DMS153 (cell line): ENCODE measurements around the gene ADIG.
A peak's percentile ranks its signal among the peaks of the same experiment; 100 is the strongest.

ENCODE experiments used
- DNase-seq: peaks from one replicate; lab custom pipeline; 2025; lab: John Stamatoyannopoulos, UW

Gene ADIG

GRCh38 chr20:38581013-38581412 lies at the start of gene ADIG:
TSS of gene ADIG (plus strand) at chr20:38581197. CDS start at chr20:38581251, 54 bp downstream.
- DNase-seq: peak; percentile 79

- no peak for DNase-seq
Measured at GRCh38 chr20:38534756-38535155, 46.2 kb upstream of the ADIG start.

DNA sequence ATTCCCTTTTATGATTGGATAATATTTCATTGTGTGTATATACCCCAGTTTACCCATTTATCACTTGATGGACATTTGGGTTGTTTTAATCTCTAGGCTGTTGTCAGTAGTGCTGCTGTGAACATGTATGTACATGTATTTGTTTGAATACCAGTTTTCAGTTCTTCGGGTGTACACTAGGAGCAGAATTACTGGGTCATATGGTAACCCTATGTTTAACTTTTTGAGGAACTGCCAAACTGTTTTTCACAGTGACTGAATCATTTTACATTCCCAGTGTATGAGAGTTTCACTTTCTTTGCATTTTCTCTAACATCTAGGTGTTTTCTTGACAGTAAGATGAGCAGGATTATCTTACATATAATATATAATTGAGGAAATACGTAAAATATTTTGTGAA lies 44.7 kb upstream of the ADIG start:
- no peak for DNase-seq

- DNase-seq: no peak
Measured at GRCh38 chr20:38537176-38537575, 43.8 kb upstream of the ADIG start.

DNA sequence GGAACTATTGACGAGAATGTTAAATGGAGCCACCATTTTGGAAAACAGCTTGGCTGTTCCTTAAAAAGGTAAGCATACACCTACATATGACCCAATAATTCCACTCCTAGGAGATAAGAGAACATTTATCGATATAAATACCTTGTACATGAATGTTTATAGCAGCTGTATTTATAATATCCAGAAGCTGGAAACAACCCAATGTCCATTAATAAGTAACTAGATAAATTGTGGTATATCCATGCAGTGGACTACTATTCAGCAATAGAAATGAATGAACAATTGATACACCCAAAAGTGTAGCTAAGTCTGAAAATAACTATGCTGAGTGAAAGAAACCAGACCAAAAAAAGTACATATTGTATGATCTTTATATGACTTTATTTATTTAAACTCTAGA lies 42.2 kb upstream of the ADIG start:
- no peak for DNase-seq

GRCh38 chr20:38543014-38543906 lies 37.7 kb upstream of the ADIG start:
- no peak for DNase-seq

DNA sequence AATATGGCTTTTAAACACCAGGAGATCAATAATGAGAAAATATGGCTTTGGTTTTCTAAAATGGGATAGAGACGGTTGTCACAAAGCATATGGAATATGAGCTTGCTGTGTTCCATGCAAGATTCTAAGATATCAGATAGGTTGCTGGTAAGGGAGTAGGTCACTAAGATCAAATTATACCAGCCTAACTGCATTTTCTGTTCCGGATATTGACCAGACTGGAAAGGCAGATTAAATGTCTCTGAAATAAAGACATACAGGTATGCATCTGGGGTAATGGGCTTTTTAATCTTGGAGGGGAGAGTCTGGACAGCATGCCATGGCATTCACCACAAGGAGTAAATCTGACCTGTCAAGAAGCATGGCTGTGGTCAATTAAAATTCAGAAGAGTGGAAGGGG lies 35.2 kb upstream of the ADIG start:
- no peak for DNase-seq

GRCh38 chr20:38547288-38548085 lies 33.5 kb upstream of the ADIG start:
- DNase-seq: no peak

DNA sequence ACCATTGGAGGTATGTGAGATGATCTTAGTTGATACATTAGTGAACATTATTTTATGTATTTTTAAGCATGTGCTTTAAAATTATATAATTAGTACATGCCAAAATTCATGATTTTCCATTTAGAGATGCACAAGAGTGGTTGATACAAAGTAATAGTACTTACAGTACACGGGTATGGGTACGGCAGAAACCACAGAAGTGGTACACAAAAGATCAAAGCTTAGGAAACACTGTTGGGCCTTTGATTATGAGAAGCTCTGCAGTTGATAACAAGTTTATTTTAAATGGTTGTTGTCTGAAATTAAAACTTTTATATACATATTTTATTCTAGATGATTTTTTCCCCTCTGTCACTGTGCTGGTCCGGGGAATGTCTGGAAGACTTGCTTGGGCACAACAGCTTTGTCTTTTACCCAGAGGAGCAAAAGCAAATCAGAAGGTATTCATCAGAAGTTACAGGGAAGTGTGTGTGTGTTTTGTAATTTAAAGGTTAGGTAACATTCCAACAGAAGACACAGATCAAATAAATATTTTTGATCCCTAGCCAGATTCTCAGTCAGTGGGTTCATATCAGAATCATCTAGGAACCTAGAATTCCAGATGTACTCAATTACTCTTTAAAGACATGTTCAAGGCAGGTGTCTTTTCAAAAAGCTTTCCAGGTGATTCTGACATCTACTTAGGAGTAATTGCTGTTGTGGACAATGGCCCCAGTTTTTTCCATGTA lies 32.5 kb upstream of the ADIG start:
- no peak for DNase-seq

DNA sequence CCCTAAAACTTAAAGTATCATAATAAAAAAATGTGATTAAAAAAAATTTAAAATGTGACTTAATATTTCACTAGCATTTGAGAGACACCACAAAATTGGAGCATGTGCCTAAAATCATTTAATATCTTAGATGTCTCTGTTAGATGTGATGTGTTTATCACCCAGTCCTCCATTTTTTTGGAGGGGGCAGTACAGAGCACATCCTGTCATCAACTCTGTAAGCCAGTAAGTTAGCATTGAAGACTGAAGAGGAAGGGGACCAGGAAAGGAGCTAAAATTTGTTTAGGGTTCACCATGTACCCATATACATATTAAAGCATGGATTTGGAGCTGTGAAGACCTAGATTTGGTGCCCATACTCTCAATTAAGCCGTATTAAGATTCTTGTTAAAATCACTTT lies 30.7 kb upstream of the ADIG start:
- no peak for DNase-seq

- no peak for DNase-seq
Measured at GRCh38 chr20:38551056-38551626, 29.9 kb upstream of the ADIG start.

DNA sequence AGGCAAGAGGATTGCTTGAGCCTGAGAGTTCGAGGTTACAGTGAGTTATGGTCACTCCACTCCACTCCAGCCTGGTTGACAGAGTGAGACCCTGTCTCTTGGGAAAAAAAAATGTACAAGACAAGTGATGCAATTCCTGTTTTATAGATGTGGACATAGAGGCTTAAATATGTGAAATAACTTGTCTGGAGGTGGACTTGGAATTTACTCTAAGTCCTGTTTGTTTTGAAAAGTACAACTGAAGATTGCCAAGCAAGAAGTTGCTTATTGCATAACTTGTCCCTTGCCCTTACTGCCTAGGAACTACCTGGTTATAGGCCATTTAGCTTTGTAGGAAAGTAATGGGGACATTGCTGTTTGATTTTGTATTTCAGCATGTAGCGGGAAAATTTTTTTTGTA lies 26.0 kb upstream of the ADIG start:
- no peak for DNase-seq

DNA sequence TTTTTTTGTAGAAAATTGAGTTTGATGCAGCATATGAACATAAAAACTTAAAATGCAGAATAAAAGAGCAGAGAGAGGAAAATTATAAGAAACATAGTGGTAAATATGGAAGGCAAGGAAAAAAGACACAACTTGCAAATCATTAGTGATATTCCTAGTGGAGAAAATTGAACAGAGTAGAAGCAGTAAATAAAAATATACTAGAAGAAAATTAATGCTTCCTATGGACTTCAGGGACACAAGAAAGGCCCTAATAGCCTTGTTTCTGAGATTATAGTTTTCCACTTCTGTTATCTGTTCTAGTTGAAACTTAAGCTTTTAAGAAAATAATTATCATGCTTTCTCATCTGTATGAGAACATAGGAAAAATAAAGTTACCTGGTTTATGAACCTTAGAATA lies 25.6 kb upstream of the ADIG start:
- no peak for DNase-seq

DNA sequence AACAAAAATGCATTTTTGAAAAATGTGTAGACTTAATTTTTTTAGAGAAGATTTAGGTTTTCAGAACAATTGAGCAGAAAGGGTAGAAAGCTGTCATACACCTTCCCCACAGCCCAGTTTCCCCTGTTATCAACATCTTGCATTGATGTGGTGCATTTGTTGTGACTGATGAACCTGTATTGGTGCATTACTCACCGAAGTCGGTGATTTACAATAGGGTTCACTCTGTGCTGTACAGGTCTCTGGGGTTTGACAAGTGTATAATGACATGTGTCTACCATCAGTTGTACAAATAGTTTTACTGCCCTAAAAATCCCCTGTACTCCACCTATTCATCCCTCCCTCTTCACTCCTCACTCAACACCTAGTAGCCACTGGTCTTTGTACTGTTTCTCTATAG lies 23.8 kb upstream of the ADIG start:
- DNase-seq: no peak

DNA sequence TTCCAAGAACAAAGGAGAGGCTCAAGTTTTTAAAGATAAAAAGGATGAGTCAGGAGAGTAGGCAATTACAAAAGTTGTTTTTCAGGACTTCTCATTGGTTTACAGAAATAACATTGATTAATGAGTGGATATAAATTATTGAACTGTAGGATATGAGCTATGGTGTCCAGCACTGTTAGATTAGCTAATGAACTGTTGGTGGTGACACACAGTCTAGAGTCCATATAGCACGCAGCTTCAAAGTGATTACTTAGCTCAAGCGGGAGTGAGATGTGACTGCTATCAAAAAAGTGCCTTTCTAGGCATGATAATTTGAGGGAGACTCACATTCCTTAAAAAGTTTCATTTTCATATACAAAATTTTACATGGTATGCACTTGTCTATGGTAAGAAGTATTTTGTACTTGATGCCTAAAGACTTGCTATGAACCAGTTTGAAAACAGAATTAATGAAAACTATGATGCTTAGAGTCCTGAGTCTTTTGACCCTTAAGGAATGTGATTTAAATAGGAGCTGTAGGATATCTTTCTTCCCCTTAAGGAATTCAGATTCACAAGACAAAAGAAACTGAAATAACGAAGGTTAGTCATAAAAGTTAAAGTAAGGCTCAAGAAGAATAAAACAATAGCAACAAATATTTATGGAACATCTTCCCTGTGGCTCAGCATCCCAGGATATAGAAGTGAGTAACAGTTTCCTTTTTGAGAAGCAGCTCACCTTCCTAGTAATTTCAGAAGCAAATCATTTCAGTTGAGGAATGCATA lies 22.2 kb upstream of the ADIG start:
- DNase-seq: no peak

- no peak for DNase-seq
Measured at GRCh38 chr20:38559764-38560163, 21.2 kb upstream of the ADIG start.

DNA sequence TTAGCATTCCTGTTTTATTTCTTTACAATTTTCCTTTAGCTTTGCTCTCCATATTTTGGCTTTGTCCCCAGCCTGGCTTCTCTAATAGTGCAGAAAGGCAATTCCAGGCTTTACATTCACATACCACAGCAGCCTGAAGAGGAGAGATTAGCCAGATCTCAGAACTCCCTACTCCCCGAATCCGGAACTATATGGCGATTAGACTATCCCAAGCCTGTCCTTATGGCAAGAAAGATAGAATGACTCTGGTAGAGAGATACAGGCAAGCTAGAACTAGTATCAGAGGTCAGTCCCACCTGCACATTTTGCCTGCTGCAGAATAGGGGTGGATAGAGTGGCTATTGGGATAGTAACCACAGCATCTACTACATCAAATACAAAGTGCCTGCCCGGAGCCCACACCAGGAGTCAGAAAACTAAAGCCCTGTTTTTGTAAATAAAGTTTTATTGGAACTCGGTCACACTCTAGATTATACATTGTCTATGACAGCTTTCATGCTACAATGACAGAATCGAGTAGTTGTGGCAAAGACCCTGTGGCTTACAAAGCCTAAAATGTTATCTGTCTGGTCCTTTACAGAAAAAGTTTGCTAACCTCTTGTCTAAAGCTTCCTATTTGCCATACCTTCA lies 17.1 kb upstream of the ADIG start:
- no peak for DNase-seq

DNA sequence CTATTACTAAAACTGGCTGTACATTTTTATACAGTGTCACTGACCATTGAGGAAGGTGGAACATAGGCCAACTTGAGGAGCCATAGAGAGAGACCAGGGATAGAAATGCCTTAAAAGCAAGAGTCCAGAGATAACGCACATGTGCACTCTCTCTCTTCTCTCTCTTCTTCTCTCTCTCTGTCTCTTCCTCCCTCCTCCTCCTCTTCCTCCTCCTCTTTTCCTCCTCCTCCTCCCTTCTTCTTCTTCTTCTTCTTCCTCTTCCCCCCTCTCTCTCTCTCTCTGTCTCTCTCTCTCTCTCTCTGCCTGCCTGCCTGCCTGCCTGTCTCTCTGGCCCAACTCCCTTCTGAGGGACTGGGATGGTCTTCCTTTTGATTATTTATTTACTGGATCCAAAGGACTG lies 16.3 kb upstream of the ADIG start:
- DNase-seq: no peak

DNA sequence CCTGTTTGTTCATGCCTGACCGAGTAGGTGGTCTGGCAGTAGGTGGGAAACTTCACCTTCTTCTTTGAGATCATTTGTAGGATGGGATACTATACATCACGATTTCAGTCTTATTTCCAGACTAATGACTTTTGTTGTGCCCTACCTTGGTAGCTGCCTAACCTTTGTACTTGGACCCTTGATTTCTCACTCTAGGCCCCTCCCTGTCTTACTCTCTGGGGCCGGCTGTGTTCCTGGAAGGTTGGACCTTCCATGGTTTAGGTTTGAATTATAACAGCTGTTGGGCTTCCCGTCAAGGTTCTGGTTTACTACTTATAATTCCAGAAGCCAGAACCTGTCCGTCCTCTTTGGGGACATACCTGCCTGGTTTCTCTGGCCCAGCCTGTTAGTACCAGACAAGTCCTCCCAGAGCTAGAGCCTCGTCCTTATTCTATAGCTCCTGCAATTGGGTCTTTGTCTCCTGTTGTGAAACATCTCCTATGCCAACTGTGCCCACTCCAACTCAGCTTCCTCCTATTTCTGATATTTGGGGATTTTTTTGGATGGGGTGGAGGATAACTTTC lies 14.9 kb upstream of the ADIG start:
- no peak for DNase-seq

- no peak for DNase-seq
Measured at GRCh38 chr20:38569747-38570525, 11.1 kb upstream of the ADIG start.
